GM12864 (cell line): ENCODE data around the gene PDE3A.

Source experiments
- DNase-seq: peaks from one replicate; pipeline ENCODE4 v3.0.0-alpha.2; 2011; ENCODE audit warnings: low read depth
- H3K4me3 ChIP-seq: 2 replicates; pipeline ENCODE4 v1.5.1; 2011; ENCODE audit warnings: mild to moderate bottlenecking, low read depth, low read length, control low read depth
- CTCF ChIP-seq: IDR thresholded peaks from 2 replicates; pipeline ENCODE4 v1.5.1; 2011; ENCODE audit warnings: low read depth, mild to moderate bottlenecking, moderate library complexity, low read length, control low read depth, inconsistent platforms; ENCODE audit errors: missing control alignments

Gene PDE3A

GRCh38 chr12:20483776-20484175 is 115.4 kb downstream of the PDE3A start:
- H3K4me3 ChIP-seq, result no peak overlapping the region
- no peak for DNase-seq
- no peak for TF ChIP-seq CTCF

GRCh38 chr12:20486233-20486632 is 117.9 kb downstream of the PDE3A start:
- TF ChIP-seq CTCF, result no peak
- no peak overlapping the region for H3K4me3 ChIP-seq
- no peak for DNase-seq

GRCh38 chr12:20487519-20487918 is 119.2 kb downstream of the PDE3A start:
- H3K4me3 ChIP-seq, result no peak overlapping the region
- no peak for DNase-seq
- no peak for TF ChIP-seq CTCF

GRCh38 chr12:20489645-20490044 is 121.3 kb downstream of the PDE3A start:
- no peak overlapping the region for H3K4me3 ChIP-seq
- DNase-seq, result no peak
- TF ChIP-seq CTCF, result no peak

GRCh38 chr12:20490213-20490612 is 121.9 kb downstream of the PDE3A start:
- H3K4me3 ChIP-seq, result no peak overlapping the region
- no peak for TF ChIP-seq CTCF
- DNase-seq, result no peak

GRCh38 chr12:20491290-20491689 is 123.0 kb downstream of the PDE3A start:
- DNase-seq, result no peak
- no peak for TF ChIP-seq CTCF
- no peak overlapping the region for H3K4me3 ChIP-seq

GRCh38 chr12:20492251-20492760 is 124.0 kb downstream of the PDE3A start:
- TF ChIP-seq CTCF, result no peak
- no peak for DNase-seq
- no peak overlapping the region for H3K4me3 ChIP-seq
